Activated gamma-delta T cell treated with Interleukin-2 at 50 U/mL for 16 hours (primary cell): ENCODE results near the gene SYTL3.

ENCODE experiments used
- DNase-seq: peaks from one replicate; pipeline ENCODE4 v3.0.0-alpha.2; 2020

The SYTL3 gene

DNA sequence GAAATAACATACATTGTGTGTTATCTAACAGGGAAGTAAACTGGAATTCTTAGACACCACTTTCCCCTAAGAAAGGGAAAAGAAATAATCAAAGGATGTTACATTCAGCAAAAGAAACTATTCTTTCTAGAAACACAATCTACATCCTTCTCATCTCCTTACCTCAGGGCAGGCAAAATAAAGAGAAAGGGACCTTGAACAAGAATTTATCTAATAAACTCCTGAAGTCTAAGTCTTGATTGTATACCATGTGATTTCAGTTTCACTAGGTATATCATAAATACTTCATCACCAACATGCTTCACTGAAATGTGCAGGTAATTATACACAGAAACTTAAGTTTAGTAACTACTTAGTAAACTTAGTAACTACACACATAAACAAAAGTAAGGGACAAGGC is 154.4 kb downstream of the SYTL3 start:
- no peak for DNase-seq

DNA sequence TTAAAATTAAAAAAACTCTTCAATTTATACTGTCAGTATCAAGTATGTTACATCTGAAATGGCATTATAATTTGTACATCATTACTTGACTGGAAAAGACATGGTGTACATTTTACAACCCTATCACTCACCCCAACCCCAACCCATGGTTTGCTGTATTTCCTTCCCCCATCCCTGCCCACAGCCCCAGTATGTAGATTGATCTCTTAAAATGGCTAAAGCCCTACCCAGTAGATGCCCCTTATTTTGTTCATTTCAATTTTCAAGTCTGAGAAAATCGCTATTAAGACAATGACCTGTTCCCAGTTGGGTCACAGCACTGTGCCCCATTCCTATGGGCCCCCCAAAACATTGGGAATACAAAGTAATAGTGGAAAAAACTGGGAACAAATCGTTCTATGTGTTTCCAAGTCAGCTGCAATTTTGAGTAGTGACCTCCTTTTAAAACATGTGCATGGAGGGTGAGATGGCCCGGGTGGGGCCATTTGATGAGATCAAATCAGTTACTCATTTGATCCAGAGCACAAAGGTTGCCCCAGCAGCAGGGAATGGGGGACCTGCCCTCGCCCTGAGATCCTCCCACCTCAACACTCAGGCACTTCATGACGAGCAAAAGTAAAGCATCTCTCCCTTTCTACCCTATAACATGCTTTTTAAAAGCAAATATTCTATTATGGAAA is 156.0 kb downstream of the SYTL3 start:
- no peak for DNase-seq

DNA sequence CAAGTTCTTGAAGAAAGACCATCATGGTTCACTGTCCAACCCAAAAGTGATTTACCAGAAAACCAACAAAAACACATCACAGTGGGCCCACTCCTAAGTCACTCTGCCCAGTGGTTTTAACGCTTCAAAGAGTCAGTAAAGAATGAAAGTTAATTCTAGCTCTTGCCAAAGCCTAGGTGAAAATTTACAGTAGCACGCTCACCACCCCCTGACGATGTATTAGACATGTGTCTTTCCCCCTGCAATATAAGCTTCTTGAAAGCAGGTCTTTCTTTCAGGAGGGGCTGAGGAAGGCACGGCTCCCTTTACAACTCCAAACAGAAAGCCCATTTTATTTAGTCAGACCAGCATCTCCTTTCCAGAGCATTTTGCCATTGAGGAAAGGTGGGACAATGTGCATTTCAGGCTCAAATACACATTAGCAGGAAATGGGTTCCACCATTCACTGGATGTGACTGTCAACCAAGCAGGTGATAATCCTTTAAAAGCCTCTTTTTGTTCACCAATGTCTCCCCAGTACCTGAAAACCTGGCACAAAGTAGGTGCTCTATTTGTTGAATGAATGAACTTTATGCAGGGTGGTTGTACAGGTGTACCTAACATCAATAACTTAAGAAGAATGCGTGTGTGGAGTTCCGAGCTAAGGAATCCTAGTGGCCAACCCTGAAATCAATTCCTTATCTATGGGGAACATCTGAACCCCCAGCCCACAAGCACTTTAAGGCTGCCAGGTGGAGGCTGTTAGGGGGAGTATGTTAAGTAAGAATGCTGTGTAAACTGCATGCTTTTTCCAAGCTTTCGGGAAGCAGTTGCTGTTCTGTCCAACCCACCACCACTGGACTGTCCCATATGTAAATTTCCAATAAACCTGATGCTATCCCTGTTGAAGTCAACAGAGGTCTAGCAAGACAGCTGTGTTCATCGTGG is 157.9 kb downstream of the SYTL3 start:
- DNase-seq, result no peak

DNA sequence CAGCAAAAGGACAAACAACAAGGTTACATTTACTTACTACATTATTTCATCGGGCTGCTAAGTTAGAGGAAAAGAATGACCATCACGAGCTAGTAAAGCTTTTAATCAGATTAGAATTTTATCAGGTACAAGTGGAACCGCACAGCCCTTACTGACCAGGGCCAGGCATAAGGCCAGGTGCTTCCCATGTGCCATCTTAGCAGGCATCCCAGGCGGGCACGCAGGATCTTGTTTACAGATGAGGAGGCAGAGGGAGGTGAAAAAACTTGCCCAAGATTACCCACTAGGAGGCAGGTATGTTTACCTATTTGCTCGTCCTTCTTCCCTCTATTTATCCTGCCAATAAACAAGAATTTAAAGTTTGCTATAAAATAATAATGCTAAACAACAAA is 158.6 kb downstream of the SYTL3 start:
- no peak for DNase-seq

DNA sequence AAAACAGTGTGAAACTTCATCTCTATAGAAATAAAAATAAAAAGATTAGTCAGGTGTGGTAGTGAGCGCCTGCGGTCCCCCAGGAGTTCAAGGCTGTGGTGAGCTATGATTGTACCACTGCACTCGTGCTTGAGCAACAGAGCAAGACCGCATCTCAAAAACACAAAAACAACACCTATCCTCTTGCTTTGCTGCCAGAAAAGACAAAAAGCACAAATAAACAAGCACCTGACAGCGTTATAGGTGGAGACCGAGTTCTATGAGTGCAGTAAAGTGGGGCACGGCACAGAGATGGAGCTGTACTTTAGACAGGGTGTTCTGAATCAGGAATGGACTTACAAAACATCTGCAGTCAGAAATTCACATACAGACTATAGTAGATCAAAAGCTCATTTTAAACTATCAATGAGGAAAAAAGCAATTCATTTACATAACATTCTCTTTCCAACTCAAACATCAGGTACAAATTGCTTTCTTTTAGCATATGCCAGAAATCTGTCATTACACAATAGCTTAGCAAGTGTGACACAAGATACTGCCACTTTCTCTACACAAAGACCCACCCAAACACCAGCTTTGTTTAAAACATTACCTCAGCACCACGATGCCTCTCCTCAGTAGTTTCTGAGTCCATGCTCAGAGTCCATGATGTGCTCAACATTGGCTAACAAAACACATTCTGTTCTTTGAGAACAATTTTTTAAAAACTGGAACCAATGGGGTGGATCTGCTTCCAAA is 159.3 kb downstream of the SYTL3 start:
- DNase-seq, result peak; percentile 60

DNA sequence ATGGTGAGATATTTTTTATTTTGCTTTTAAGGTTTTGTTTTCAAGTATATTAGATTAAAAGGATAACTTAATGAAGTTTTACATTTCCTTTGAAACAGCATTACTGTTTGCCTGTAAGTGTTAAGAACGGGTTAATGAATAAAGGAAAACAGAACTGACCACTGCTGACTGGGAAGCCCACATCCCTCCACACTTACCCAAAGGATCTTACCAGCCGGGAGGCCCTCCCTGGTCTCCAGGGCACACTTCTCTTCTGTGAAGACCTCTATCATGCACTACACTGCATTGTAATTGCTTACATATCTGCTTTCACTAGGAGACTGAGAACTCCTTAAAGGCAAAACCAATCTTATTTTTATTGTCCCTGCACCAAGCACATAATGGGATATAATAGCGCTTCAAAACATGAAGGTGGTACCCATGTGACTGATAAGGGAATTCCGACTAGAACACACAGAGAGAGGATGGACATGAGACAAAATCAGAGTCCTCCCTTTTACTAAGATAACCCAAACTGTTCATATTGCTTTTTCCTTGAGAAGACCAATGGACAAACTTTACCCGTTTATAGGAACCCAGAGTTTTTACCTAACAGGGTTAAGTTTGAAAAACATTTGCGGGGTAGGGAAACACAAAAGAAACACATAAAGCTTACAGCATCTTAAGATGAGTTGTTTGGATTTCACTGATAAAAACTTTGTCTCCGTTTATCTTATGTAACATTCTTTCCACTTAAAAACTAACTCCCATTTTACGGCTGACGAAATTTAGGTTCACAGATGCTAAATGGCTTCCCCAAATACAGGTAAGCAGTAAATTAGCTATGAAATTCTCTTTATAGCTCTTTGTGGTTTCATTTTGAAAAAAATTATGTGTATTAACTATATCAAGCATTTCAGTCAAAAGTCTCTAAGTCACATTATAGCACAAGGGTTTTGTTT is 160.6 kb downstream of the SYTL3 start:
- no peak for DNase-seq

DNA sequence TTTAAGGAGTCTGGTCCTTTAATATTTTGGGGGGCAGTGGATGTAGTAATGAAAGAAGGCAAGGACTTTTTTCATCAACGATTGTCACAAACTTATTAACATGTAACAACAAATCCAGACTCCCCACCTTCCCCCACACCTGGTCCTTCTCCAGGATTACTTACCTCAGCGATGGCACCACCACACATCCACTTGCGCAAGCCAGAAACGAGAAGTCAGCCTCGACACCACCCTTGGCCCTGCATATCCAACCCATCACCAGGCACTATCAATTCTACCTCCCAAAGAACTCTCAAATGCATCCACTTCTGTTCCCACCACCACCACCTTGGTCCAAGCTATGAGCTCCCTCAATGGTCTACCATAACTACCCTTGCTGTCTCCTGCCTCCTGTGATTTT is 162.8 kb downstream of the SYTL3 start:
- DNase-seq, result no peak

DNA sequence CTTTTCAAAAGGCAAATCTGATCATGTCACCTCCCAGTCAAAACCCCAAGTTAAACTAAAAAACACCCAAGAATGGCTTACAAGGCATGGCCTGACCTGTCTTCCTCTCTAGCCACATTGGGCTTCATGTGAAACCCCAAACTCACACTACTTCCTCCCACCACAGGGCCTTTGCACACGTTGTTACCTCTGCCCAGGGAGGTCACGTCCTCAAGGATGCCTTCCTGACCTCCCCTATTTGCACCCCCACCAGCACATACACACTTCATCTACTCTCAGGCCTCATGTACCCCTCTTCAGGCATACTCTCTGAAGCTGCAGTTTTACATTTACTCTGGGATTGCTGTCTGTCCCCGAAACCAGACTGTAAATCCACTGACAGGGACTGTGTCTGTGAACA is 163.2 kb downstream of the SYTL3 start:
- no peak for DNase-seq
